Measurements from ENCODE around the gene C6orf89. TPM values are rescaled to one million over a fixed set of nuclear protein-coding genes. Genes with fewer than 3 reads are reported as not detected.

The C6orf89 gene, protein sequence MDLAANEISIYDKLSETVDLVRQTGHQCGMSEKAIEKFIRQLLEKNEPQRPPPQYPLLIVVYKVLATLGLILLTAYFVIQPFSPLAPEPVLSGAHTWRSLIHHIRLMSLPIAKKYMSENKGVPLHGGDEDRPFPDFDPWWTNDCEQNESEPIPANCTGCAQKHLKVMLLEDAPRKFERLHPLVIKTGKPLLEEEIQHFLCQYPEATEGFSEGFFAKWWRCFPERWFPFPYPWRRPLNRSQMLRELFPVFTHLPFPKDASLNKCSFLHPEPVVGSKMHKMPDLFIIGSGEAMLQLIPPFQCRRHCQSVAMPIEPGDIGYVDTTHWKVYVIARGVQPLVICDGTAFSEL
- total RNA-seq (2022; extraction: Qiagen RNA extraction; ENCODE audit: low read depth), result 13.1 to 18.6 TPM (median 17.6 TPM) in 5 replicates

DNA sequence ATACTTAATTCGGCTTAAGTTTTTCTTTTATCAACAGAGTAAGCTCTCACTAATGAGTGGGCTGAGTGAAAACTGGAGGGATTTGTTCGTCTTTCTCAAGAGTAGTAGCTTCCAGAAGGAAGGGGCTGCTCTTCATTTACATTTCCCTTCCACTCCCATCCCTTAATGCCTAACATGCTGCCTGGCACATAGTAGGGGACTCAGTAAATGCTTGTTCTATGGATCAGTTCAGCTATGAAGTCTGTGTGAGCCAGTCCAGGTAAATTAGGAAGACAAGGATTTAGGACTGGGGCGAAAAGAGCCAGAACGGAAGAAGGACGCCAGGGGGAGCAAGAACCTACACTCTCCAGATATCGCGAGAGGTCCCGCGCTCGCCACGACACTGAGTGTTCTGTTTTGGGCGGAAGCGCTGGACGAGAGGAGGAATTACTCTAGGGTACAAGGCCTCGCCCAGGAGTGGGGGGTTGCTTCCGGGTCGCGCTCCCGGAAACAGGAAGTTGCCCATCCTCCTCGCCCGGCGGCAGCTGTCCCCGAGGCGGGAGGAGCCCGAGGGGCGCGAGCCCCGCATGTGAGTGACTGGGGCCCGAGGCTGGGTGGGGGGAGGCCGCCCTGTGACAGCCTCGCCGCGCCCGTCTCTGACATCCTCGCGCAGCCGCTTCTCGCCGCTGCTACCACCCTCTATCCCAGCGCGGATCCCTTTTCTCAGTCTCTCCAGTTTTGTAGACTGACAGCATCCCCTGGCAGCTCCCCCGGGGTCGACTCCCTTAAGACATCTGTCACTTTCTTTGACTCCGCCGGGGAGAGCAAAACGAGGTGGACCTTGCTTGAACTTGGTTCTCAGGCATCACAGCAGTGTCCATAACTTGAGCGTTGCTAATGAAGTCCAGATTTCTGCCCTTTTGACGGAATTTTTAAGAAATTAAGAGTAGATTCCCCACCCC lies at the start of gene C6orf89:
C6orf89 (plus strand) TSS at position 492 of the 941 bp plus-strand sequence. CDS start 13,493 bp downstream, outside the sequence.

DNA sequence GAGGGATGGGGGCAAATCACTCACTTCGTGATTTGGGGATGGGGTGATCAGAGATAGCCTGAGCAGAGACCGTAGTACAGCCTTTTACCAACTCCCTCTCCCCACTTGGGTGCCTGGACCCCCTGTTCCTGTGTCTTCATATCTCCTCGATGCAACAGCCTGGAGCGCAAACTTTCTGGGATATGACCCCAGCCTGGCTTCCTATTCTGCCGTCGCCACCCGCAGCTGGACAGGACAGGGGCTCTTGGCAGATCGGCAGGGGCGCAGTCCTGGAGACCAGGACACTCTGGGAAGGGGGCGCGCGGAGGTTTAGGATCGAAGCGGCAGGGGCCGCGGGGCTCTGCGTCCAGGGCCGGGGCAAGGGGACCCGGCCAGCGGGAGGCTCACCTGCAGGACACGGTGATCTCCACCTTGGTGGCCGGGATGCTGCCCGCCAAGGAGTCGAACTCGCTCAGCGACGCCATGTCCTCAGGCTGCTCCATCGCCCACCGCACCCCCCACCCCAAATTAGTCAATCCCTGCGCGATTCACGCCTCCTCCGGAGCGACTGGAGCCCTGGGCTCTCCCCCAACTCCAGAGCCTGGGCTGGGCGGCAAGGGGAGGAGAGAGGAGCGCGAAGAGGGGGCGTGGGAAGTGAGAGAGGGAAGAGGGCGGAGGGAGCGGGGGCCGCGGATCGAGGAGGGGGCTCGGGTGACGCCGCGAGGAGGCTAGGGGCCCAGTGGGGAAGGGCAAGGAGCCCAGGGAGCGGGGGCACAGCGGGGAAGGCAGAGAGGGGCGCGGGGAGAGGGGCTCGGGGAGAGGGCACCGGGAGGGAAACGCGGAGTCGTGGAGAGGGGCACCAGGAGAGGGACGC lies 46.6 kb upstream of the C6orf89 start, which contains the start of gene CPNE5:
CPNE5 (minus strand) TSS at position 549 of the 853 bp plus-strand sequence; CDS start at position 482, 67 bp downstream.

DNA sequence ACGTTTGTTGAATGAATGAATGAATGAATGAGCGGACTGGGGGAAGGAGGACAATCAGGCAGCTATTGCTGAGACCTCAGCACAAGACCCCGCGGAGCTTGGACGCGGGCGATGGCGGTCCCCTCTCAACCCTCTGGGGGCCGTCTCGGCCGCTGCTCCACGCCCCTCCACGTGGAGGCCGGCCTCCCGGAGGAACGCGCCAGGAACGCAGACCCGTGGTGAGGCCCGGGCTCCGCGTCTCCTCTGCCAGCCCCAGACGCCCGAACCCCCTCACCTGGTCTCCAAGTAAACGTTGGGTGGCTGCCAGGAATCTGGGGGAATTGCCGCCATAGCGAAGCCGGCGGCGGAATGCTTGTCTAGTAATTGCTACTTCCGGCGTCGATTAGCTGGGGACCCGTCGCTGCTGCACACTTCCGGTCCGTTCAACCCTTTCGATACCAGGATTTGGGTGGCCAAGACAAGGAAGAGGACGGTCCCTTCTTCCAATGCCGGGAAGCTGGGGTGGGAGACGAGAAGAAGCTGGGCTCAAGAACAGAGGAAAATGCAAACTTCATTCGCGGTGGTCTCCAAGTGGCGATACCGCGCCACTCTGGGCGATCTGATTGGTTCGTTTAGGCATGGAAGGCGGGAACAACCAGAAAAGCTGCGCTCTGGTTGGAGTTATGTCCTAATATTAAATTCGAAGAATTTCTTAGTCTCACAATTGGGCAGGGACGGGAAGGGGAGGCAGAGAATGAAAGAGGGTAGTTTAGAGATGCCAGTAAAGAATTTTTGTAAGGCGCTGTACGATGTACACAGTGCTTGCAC lies 11.1 kb upstream of the C6orf89 start, which contains the start of gene PPIL1:
PPIL1 (minus strand) TSS at position 361 of the 807 bp plus-strand sequence; CDS start at position 330, 31 bp downstream.

DNA sequence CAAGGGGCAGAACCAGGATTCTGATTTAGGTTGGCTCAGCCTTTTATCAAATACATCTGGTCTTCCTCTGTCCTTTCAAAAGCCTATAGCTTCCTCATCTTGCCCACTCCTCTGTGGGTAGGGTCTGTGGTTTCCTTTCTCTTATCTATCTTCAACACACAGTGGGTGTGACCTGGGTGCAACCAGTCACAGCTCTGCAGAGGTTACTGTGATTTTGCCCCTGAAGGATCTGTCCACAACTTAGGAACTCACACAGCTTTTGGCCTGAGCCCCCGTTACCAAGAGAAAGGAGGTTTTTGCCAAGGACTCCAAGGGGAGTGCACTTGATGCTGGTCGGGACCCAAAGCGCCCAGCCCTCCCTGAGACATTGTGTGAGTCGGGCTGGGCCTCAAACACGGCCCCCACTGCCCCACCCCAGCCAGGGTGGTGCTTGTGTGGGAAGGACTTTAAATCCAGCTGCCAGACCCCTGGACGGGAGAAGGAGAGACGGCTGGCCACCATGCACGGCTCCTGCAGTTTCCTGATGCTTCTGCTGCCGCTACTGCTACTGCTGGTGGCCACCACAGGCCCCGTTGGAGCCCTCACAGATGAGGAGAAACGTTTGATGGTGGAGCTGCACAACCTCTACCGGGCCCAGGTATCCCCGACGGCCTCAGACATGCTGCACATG lies 68.6 kb downstream of the C6orf89 start, which contains the start of gene PI16:
PI16 (plus strand) TSS at position 477 of the 670 bp plus-strand sequence; CDS start at position 500, 23 bp downstream.

Other genes with a start within 250 kb of the C6orf89 start
- 189 to 281 TPM (median 252 TPM) in 5 replicates for gene CDKN1A, start 207.2 kb upstream of the C6orf89 start, total RNA-seq (2022; extraction: Qiagen RNA extraction; ENCODE audit: low read depth)
- 0.06 to 0.09 TPM (median 0.07 TPM) in 3 of 5 replicates, not detected in the others for gene RAB44, start 188.1 kb upstream of the C6orf89 start, total RNA-seq (2022; extraction: Qiagen RNA extraction; ENCODE audit: low read depth)
- 0.05 to 0.14 TPM (median 0.11 TPM) in 4 of 5 replicates, not detected in the other for gene CPNE5, start 46.5 kb upstream of the C6orf89 start, total RNA-seq (2022; extraction: Qiagen RNA extraction; ENCODE audit: low read depth)
- gene PPIL1, start 11.1 kb upstream of the C6orf89 start, total RNA-seq (2022; extraction: Qiagen RNA extraction; ENCODE audit: low read depth), result 39.3 to 51.6 TPM (median 43.4 TPM) in 5 replicates
- not detected in 5 replicates for gene PI16, start 68.8 kb downstream of the C6orf89 start, total RNA-seq (2022; extraction: Qiagen RNA extraction; ENCODE audit: low read depth)
- gene MTCH1, start 100.2 kb downstream of the C6orf89 start, total RNA-seq (2022; extraction: Qiagen RNA extraction; ENCODE audit: low read depth), result 98.2 to 139 TPM (median 135 TPM) in 5 replicates
- not detected in 5 replicates for gene FGD2, start 119.7 kb downstream of the C6orf89 start, total RNA-seq (2022; extraction: Qiagen RNA extraction; ENCODE audit: low read depth)

Measured in A549 treated with ZK216348 at 1 μM for 4 hours (cell line).